GM21723 (cell line): ENCODE measurements around the gene ZDHHC19.
"Not testable (repeated sequence)": the region's sequence is repeated elsewhere in the genome, so short reads cannot be mapped to it uniquely, and the experiment has no call there.

ENCODE experiments used
- ATAC-seq: cut with Tn5 transposase; IDR thresholded peaks from one replicate; pipeline ENCODE4 v1.9.1; 2021; ENCODE audit warnings: mild to moderate bottlenecking, moderate library complexity; ENCODE audit not compliant: unreplicated experiment

ZDHHC19 gene

DNA sequence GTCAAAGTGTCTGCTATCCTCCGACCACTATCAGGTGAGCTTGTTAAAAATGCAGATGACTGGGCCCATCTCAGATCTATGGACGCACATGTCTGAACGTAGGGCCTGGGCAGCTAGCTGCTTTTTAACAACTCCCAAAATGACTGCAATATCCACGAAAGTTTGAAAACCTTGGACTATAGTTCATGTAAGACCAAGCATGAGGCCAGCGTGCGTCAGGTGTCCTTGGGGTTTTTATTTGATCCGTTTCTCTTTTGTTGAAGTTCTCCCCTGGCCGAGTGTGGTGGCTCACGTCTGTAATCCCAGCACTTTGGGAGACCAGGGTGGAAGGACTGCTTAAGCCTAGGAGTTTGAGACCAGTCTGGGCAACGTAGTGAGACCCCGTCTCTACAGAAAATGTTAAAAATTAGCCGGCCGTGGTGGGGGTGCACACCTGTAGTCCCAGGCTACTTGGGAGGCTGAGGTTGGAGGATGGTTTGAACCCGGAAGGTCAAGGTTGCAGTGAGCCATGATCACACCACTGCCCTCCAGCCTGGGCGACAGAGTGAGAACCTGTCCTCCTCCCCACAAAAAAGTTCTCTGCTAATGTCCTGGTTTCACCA, 14.7 kb upstream of the ZDHHC19 start:
- ATAC-seq = no peak

DNA sequence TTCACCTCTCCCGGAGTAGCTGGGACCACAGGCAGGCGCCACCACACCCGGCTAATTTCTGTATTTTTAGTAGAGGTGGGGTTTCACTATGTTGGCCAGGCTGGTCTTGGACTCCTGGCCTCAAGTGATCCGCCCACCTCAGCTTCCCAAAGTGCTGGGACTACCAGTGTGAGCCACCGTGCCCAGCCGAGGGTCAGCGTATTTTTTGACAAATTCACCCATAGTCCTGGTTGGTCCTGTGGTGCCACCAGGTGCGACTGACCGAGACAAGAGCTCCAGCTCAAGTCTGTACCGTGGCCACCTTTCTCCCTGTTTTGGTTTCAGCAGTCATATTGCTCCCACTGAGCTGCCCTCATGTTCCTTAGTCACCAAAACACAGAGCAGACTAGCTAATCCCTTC, 13.9 kb upstream of the ZDHHC19 start:
- ATAC-seq = no peak

DNA sequence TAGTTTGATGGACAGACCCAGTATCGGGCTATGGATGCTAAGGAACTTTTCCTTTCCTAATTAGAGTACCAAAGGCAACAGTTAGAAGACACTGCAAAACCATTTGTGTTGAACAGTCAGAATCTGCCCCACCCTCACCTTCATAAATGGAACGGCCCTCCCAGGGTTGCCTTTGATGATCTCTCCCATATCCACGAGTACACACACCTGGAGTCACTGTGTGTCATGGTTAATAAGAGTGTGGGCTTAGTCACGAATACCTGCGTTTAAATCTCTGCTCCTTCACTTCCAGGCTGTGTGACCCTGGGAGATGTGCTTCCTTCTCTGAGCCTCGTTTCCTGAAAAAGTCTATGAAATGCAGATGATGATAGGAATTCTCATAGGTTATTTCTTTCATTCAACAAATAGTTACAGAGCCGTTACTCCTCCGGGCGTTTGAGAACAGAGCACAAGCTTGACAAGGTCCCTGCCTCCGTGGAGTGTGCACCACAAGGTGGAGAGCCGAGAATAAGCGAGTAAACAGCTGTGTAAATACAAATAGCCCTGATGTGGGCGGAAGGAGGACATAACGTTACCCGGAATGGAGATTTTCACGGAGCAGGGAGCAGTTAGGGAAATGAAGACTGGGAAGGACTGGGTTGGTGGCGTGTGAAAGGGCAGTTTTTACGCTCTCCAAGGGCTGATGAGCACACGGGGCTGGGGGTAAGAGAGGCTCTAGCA, 11.8 kb upstream of the ZDHHC19 start:
- ATAC-seq = no peak

DNA sequence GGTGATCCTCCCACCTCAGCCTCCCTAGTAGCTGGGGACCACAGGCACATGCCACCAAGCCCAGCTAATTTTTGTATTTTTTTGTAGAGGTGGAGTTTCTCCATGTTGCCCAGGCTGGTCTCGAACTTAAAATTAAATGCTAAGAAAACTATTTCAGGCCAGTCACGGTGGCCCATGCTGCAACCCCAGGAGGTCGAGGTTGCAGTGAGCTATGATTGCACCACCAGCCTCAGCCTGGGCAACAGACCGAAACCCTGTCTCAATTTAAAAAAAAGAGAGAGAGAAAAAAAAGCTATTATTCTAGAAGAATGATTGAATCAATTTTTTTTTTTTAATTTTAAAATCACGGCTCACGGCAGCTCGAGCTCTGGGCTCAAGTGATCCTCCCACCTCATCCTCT, 9.8 kb upstream of the ZDHHC19 start:
- no peak for ATAC-seq

DNA sequence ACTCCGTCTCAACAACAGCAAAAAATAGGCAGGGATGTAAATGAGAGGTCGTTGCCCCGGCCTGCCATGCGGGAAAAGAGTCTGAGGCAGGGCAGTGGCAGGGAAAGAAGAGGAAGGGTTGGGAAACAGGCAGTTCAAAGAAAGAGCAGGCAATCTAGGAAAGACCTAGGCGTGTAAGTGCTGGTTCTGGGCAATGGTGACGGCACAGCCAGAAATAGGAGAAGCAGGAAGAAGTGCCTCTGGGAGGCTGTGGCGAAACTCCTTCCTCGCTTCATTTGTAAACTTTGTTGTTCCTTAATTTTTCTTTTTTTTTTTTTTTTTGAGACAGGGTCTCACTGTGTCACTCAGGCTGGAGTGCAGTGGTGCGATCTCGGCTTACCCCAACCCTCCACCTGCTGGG, 9.4 kb upstream of the ZDHHC19 start:
- ATAC-seq = no peak

DNA sequence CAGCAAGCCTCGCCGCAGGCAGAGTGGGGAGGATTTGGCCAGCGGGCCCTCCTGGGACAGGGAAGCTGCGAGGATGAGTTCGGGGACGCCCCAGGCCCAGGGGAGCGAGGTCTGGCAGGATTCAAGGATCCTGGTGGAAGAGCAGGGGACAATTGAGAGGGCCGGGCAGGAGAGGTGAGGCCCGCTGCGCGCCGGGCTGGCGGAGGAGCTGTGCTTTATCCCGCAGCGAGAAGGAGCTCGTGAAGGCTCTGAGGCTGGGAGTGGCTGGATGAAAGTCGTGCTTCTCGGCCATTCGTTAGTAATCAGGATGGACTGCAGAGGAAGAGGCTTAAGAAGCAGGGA, 8.7 kb upstream of the ZDHHC19 start:
- ATAC-seq = no peak

DNA sequence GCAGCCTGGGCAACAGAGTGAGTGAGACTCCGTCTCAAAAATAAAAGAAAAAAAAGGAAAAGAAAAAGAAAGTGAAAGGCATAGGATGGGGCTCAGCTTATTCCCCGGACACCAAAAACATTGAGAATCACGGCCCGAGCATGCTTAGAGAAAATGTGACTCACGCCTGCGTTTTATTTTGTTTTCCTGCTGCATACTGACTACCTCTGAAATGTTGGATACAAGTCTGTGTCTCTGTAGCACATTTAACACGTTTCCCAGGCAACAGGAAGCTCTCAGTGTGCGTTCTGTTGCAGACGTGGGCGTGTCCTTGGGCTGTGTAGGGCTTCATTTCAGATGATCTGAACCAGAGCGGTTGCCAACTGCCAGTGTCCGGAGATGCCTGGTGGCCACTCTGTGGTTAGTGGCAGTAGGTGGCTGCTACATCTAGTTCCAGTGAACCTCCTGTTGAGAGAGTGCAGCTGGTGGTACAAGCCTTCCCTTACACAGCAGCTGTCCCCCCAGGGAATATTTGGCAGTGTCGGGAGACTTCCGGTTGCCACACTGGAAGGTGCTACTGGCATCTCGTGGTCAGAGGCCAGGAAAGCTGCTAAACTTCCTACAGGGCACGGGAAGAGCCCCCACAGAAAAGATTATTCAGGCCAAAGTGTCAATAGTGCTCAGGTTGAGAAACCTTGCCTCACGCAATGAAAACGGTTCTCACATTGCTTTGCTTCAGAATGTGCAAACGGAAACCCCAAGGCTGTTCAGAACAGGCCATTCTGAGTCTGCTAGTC, 8.2 kb upstream of the ZDHHC19 start:
- ATAC-seq = peak; percentile 82

DNA sequence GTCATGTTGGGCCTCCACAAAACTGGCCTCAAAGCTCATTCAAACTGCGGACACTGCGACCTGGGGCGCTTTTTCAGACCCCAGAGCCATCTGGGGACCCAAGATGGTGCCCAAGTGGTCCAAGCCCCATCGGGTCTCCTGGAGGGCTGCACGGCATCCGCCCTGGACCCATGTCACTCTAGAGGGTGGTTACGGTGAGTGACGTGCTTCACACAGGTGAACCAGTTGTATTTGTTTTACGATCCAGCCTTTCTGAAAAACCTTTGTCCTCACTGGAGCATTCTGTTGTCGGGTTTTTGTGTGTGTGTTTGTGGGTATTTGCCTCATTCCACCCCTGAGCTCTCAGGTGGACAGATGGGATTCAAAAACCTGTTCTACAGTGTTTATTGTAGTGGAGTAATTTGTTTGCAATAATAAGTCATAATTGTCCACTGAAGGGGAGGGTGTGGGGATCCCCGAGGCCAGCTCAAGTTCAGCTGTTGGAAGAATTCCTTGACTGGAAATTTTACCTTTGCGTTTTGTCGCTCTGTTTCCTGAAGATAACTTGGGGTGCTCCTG, 7.0 kb upstream of the ZDHHC19 start:
- no peak for ATAC-seq

DNA sequence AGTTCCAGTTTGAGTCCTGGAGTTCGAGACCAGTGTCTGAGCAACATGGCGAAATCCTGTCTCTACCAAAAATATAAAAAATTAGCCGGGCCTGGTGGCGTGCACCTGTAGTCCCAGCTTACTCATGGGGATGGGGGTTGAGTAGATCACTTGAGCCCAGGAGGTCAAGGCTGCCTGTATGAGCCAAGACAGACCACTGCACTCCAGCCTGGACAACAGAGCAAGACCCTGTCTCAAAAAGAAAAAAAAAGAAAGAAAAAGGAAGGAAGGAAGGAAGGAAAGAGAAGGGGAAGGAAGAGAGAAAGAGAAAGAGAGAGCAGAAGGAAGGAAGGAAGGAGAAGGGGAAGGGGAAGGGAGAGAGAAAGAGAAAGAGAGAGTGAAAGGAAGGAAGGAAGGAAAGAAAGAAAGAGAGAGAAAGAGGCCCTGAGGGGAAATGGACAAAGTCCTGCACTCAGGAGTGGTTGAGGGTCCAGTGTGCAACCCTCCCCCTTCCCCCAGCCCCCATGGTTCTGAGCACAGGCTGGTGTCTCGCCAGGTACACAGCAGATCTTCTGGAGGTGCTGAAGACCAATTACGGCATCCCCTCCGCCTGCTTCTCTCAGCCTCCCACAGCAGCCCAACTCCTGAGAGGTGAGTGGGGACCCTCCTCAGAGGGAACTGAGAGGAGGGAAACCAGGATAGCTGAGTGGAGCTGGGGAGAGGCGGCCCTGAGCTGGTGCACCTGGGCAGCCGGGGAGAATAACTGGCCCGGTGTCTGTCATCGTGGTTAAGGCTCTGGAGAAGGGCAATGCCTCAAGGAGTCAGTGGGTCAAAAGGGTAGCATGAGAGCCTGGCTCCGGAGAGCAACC, 6.3 kb upstream of the ZDHHC19 start:
- ATAC-seq = no peak

DNA sequence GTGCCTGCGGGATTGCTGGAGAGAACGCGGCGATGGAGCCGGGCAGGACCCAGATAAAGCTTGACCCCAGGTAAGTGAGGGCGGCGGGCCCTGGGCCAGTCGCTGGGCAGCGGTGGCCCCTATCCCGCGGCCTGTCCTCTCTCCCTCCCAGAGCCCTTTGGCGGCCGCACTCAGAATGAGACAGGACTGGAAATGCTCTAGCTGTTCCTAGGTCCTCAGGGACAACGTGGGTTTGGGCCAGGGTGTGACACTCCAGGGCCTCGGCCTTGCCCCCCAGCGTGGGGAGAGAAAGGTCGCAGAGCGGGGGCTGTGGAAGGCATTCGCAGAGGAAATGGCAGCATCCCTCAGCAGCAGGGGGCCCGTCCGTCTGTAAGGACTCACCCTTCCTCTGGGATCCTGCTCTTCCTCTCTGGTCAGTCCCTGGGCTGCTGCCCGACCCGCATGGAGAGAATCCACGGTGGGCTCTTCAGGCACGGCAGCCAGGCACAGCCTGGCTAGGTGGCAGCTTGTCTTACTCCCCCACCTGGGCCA, 5.5 kb upstream of the ZDHHC19 start:
- ATAC-seq = no peak

DNA sequence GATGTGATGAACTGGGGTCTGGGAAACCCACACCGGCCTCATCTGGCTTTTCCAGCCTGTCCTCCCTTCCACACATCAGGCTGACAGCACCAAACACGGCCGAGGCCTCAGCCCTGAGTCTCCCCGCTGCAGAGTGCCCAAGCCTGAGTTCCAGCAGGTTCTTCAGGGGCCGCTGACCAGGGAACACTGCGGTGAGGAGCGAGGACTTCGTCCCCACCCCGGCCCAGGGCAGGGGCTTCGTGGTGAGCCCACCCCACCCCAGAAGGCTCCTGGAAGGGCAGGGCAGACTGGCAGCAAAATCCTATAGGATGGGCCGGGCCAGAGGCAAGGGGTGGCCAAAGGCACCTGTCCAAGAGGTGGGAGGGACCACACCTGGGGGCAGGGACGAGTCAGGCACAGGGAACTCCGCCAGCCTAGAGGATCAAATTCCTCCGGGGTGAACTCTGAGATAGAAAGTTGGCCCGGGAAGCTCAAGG, 4.9 kb upstream of the ZDHHC19 start, which contains the start of gene SLC51A:
Gene SLC51A, plus strand, starts transcription at position 446 of the 476 bp plus-strand sequence. CDS start 179 bp downstream, outside the sequence.
- no peak for ATAC-seq

DNA sequence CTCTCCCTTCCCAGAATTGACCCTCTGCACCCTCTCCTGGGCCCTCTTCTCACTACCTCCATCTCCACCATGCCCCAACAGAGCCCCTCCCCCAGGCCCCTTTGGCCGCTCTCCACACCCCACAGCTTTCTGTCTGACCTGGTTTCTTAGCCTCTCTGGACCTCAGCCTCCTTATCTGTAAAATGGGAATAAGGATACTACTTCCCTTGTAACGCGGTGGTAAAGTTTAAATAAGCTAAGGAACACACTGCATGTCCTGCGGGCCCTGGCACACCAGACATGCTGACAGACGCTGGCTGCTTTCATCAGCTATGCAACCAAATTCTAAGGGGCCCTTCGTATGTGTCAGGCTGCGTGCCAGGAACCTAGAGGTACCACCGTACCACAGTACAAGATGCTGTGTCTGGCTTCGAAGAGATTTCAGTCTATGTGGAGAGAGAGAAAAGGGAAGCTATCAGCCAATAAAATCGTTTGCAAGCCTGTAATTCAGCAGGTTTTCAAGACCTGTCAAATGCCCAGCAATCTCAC, 4.4 kb upstream of the ZDHHC19 start:
- no peak for ATAC-seq

DNA sequence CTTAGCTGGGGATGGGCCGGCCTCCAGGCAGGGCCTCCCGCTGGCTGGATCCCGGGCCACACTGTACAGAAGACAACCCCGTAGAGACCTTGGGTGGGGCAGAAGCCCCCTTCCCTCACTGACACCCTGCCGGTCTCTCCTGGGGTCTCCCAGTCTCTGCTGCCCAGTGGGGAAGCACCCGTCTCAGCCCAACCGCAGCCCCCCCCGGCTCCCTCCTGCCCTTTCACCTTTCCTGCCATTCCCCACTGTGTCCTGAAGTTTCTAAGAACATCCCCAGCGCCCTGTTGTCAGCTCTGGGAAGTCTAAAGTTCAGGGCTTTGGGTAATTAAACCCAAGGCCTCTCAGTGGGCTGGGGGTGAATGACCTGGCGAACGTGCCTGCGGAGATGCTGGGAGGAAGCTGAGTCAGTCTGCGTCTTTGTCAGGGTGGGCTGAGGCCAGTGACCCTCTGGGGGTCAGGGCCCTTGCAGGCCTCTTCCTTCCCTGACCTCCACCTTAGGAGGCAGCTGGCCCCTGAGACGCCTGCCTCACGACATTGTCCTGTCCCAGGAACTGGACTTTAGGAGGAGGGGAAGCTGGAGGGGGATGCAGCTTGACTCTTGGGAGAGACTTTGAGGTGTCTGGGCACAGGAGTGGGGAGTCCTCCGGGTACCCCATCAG, 3.7 kb upstream of the ZDHHC19 start:
- ATAC-seq = no peak

DNA sequence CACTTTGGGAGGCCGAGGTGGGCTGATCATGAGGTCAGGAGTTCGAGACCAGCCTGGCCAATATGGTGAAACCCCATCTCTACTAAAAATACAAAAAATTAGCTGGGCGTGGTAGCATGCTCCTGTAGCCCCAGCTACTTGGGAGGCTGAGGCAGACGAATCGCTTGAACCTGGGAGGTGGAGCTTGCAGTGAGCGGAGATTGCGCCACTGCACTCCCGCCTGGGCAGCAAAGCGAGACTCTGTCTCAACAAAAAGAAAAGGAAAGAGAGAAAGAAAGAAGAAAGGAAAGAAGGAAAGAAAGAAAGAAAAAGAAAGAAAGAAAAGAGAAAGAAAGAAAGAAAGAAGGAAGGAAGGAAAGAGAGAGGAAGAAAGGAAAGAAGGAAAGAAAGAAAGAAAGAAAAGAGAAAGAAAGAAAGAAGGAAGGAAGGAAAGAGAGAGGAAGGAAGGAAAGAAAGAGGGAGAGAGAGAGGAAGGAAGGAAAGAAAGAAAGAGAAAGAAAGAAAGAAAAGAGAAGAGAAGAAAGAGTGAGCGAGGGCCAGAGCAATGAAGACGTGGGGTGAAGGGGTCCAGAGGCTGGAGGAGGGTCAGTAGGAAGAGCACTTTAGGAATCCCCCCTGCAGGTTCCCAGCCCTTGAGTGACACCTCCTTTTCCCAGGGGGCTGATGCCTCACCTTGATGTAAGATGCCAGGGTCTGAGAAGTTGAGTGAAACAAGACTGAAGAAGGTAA, 1.1 kb downstream of the ZDHHC19 start:
- ATAC-seq = not testable (repeated sequence)

DNA sequence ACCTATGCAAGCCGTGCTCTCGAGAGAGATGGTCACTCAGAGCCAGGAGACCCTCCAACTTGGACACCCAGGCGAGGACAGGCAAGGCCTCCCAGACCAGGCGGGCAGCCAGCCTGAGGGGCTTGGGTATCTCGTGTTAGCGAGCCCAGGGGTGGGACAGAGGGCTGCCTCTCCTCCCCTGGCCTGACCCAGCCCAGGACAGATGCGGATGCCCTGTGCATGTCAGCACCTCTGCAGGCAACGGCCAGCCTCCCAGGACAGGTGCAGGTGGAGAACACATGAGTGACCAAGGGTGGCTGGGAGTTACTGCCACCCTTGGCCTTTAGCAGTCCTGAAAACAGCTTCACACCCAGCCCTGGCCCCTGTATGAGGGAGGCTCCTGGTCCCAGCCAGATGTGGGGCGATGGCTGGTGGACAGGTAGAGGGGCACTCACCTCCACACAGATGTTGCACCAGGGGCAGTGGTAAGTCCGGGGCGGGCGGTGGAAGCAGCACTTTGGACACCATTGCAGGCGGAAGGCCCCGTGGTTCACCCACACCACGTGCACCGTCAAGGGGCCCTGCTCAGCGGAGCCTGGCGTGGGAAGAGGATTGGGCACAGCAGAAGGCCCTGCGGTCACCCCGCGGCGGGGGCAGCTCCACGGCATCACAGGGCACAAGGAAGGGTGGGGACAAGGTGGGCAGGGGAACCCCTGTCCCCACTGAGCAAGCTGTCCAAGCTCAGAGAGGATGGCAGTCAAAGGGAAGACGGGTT, 2.1 kb downstream of the ZDHHC19 start:
- ATAC-seq = no peak

DNA sequence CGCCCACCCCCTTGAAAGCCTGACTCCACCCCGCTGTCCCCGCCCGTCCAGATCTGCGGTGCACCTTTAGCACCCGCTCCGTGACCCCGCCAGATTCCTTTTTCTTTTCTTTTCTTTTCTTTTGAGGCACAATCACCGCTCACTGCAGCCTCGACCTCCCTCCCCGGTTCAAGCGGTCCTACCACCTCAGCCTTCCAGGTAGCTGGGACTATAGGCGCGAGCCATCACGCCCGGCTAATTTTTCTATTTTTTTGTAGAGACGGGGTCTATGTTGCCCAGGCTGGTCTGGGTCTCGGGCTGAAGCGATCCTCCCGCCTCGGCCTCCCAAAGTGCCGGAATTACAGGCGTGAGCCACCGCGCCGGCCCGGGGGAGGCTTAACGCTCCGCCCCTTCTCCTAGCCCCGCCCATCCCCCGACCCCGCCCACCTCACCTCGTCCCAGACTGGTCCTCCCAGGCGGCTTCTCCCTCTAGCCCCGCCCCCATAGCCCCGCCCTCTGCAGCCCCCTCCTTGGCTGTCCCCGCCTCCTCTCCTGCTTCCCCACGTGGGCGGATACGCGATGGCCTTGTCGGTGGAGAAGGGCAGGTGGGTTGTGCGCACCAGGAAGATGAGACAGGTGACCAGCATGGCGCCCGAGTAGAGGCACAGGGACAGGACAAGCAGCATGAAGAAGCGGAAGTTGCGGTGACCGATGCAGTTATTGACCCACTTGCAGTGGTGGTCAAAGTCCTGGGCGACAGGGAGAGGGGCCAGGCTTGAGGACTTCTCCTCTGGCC, 3.2 kb downstream of the ZDHHC19 start:
- ATAC-seq = no peak

DNA sequence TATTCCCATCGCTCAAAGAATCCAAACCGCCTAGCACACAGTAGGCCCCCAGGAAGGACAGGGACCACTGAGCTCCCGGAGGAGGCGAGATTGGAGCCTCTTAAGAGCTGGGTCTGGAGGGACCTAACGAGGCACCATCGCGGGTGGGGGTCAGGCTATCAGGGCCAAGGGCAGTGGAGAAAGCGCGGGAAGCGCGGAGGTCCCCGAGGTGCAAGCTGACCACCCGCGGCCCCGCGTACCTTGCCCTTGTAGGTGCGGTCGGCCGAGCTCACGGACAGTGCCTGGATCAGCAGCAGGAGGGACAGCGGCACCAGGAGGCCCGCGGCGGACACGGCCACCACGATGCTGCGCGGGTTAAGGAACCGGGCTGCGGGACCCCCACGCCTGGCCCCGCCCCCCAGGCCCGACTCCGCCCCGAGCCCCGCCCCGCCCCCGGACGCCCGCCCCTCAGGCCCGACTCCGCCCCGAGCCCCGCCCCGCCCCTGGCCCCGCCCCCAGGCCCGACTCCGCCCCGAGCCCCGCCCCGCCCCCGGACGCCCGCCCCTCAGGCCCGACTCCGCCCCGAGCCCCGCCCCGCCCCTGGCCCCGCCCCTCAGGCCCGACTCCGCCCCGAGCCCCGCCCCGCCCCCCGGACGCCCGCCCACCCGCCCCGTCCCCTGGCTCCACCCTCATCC, 3.9 kb downstream of the ZDHHC19 start:
- no peak for ATAC-seq
